HG02973 (cell line): ENCODE measurements around the gene PRSS8.
"Not testable (repeated sequence)": the region's sequence is repeated elsewhere in the genome, so short reads cannot be mapped to it uniquely, and the experiment has no call there.

Experiments used
- ATAC-seq: cut with Tn5 transposase; IDR thresholded peaks from one replicate; pipeline ENCODE4 v1.9.1; 2021; ENCODE audit warnings: moderate library complexity; ENCODE audit not compliant: unreplicated experiment

The PRSS8 gene

DNA sequence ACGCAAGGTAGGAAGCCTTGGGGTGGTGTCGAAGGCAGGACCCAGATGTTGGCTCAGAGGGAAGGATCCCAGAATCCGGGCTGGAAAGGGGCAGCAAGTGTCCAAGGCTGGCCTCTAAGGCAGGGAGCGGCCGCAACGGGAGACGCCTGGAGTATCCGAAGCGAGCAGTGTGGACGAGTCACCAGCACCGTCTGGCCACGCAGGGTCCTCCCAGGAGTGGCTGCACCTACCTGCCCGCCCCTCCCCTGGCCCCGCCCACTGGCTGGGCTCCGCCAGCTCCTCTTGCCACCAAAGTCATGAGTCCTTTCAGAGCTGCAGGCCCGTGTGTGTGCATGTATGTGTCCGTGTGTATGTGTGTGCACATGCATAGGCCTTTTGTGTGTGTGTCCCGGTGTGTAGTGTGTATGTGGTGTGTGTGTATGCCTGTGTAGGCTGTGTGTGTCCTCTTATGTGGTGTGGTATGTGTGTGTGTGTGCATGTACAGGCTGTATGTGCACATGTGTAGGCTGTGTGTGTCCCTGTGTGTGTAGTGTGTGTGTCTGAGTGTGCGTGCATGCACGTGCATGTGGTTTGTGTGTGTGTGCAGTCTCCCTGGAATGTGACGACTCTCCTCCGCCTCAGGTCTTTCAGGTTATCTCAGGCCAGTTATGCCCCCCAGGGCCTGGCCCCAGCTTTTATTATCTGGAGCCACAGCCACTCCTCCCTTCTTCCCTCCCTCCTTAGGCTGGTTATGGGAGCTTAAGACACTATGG is at the start of gene PRSS8:
Gene PRSS8 (minus strand): TSS at position 193 of the 752 bp plus-strand sequence. CDS start 229 bp downstream, outside the sequence.
- ATAC-seq, result no peak

DNA sequence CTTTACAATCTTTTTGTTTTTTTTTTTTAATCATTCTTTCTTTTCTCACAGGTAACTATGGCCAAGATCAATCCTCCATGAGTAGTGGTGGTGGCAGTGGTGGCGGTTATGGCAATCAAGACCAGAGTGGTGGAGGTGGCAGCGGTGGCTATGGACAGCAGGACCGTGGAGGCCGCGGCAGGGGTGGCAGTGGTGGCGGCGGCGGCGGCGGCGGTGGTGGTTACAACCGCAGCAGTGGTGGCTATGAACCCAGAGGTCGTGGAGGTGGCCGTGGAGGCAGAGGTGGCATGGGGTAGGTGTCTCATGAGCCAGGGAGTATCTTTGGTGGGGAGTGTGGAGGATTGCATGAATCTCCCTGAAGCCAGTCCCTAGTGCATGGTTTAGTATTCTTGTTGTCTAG is 49.4 kb upstream of the PRSS8 start:
- no peak for ATAC-seq

DNA sequence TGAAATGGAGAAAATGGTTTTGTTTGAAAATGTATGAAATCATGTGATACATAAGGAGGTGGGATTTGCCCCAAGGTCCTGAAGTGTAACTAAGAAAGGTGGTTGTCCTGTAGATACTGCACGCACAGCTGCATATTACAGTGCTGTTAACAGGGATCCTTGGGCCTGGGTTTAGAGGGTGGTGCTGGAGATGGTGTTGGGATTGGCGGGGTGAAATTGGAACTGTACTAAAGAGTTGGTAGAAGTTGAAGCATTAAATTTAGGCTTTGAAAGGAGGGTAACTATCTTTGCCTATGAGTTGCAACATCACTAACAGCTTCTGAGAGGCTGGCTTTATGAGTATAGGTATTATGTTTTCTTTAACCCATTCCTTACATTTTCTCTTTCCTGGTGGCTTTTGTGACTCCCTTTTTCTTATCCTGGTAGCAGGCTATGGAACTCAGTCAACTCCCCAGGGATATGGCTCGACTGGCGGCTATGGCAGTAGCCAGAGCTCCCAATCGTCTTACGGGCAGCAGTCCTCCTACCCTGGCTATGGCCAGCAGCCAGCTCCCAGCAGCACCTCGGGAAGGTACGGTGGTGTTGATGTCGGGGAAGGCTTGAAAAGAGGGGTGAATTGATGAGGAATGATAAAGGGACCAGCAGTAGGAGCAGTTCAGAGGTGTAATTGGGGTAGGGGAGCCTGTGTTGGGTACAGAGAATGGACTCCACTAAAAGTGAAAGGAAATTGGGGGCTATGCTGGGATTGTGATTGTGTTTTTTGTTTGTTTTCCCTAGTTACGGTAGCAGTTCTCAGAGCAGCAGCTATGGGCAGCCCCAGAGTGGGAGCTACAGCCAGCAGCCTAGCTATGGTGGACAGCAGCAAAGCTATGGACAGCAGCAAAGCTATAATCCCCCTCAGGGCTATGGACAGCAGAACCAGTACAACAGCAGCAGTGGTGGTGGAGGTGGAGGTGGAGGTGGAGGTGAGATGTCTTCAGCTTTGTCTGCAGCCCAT is 48.2 kb upstream of the PRSS8 start:
- ATAC-seq, result no peak

DNA sequence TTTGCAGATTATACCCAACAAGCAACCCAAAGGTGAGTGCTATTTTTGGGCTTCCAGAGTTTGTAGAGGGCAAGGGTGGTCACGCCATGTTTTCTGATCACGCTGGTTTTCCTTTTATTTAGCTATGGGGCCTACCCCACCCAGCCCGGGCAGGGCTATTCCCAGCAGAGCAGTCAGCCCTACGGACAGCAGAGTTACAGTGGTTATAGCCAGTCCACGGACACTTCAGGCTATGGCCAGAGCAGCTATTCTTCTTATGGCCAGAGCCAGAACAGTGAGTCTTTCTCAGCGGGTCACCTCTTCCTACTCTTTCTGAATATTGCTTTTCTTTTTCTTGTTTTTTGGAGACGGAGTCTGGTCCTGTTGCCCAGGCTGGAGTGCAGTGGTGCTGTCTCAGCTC is 46.9 kb upstream of the PRSS8 start:
- no peak for ATAC-seq

DNA sequence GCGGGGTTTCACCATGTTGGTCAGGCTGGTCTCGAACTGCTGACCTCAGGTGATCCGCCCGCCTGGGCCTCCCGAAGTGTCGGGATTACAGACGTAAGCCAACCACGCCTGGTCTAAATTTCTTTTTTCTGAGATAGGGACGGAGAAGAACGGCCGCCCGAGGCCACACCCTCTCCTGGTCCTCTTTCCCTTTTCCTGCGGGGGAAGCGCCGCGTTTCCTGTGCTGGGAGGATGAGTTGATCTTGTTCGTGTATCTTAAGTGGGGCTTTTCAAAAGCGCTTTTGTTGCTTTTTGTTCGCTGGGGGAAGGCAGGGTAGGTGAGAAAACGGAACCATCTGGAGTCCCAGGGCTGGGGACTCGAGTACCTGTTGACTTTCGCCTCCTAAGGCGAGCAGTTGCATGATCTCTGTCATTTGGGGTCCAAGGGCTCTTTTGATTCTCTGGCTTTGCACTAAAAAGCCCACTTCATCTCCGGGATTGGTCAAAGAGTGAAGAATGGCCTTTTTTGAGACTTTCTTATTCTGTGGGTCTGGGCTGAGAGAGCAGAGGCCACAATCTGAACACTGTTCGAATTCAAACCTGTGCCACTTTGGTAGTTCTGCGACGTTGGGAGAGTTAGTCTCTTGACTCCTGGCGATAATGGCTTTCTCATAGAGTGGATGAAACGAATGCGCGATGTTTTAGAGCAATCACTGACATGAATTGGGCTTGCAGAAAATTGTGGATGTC is 45.7 kb upstream of the PRSS8 start:
- no peak for ATAC-seq

DNA sequence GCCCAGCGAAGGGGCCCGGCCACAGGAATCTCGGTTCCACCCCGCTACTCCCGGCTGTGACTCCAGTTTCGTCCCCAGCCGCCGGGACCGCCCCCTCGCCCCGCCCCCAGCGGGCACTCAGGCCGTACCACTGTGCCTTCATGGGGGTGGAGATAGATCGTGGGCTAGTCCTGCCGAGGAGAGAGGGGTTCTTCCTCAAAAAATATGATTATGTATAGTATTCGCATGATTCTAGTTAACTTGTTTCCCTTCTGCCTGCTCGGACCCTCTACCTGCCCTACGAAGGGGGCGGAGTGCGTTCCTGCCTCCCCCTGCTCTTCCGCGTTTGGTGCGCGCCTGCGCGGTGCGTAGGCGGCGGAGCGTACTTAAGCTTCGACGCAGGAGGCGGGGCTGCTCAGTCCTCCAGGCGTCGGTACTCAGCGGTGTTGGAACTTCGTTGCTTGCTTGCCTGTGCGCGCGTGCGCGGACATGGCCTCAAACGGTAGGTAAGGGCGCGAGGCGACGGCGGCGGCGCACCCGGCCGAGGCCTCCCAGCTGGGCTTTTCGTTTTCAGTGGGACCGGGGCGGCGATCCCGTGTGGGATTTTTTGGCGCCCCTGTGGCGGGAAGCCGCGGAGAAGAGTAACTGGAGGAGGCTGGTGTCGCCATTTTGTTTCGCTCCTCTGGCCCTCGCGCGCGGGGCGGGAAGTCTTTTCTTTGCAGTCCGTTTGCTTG is 44.4 kb upstream of the PRSS8 start, which contains the start of gene FUS:
Gene FUS (plus strand): TSS at position 393 of the 713 bp plus-strand sequence. CDS start 76 bp downstream, at position 469.
- peak; percentile 47 for ATAC-seq

DNA sequence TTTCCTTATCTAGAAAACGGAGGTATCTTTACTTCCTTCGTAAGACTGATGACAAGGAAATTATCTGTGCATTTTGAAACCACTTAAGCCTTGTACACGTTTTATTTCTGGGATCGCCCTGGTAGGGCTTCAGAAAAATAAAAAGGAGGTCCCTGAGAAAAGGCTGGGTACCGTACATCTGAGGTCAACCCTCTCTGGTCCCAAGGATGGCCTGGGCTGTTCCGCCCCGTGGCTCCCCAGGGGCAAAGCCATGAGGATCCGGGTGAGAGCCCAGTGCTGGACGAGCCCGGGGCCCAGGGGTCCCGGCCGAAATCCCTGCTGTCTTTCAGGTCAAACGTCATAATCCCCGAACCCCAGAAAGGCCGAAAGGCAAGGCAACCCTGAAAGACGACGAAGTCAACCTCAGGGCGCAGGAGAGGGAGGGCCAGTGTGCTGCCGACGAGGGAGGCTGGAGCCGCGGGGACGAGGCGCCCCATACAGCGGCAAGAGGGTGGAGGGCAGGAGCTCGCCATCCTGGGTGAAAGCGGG is 43.8 kb upstream of the PRSS8 start:
- ATAC-seq, result peak; percentile 4

DNA sequence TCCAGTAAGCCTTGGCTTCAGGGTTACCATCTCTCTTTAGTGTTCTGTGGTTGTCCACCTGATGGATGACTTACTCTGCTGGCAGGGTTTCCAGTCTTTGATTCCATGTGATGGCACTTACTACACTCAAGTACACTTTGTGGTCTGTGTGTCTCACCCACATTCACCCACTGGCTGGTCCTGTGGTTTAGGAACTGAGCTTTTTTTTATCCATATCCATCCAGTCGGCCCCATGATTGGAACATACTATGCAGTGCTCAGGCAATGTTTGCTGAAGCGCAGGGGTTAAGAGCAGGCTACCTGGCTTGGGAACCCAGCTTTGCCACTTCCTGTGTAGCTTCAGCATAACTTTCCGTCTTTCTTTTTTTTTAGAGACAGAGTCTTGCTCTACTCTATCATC is 41.6 kb upstream of the PRSS8 start:
- ATAC-seq, result no peak

DNA sequence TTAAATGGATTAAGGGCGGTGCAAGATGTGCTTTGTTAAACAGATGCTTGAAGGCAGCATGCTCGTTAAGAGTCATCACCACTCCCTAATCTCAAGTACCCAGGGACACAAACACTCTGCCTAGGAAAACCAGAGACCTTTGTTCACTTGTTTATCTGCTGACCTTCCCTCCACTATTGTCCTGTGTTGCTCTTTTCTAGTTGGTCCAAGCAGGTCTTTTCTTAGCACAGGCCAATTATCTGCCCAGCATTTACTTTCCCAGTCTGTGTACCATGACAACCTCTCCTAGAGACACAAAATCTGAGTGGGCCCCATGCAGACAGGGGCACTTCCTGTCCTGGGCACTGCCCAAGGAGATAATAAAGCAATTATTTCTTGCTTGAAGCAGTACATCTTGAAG is 34.5 kb upstream of the PRSS8 start:
- ATAC-seq, result not testable (repeated sequence)

DNA sequence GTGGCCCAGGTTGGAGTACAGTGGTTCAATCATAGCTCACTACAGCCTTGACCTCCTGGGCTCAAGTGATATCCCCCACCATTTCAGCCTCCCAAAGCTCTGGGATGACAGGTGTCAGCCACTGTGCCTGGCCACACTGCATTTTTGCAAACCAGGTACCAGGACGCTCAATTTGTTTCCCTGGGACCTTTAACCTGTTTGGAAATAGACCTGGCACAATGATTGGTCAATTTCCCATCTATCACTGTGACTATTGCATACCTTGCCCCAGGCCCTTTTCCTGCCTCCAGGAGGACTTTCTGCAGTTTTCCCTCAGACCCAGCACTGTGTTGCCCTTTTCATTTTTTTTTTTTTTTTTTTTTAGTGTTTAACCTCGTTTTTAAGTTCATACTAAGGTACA is 33.3 kb upstream of the PRSS8 start:
- ATAC-seq, result no peak

DNA sequence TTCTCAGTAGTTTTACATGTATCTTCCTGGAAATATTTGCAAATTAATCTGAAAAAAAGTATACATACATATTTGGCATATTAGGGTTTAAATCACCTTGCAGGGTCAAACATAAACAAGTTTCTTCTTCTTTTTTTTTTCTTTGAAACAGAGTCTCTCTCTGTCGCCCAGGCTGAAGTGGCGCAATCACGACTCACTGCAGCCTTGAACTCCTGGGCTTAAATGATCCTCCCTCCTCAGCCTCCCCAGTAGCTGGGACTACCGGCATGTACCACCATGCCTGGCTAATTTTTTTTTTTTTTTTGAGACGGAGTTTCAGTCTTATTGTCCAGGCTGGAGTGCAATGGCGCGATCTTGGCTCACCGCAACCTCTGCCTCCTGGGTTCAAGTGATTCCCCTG is 31.8 kb upstream of the PRSS8 start:
- ATAC-seq, result no peak

DNA sequence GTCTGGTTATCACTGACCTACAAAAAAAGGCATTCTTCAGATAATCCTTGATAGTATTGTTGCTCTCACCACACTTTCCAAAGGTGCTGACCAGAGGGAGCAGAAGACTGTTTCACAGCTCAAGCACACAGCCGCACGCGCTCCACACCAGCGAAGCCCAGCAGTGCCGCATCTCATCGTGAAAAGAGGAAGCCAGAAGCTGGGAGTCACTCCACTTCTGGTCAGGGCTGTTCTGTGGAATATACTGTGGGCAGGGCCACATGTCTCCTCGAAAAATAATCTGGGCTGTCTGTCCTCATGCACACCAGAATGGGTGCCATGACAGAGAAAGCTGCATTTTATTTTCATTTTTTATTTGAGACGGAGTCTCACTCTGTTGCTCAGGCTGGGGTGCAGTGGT is 21.6 kb upstream of the PRSS8 start:
- no peak for ATAC-seq

DNA sequence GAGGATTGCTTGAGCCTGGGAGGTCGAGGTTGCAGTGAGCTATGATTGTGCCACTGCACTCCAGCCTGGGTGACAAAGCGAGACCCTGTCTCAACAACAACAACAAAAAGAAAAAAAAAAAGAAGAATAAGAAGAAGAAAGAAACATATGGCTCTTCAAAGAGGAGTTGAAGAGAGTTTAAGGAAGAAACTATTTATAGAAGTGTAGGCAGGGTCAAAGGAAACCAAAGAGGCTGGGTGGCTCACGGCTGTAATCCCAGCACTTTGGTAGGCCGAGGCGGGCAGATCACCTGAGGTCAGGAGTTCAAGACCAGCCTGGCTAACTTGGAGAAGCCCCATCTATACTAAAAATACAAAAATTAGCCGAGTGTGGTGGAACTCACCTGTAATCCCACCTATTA is 15.4 kb upstream of the PRSS8 start:
- ATAC-seq, result not testable (repeated sequence)

DNA sequence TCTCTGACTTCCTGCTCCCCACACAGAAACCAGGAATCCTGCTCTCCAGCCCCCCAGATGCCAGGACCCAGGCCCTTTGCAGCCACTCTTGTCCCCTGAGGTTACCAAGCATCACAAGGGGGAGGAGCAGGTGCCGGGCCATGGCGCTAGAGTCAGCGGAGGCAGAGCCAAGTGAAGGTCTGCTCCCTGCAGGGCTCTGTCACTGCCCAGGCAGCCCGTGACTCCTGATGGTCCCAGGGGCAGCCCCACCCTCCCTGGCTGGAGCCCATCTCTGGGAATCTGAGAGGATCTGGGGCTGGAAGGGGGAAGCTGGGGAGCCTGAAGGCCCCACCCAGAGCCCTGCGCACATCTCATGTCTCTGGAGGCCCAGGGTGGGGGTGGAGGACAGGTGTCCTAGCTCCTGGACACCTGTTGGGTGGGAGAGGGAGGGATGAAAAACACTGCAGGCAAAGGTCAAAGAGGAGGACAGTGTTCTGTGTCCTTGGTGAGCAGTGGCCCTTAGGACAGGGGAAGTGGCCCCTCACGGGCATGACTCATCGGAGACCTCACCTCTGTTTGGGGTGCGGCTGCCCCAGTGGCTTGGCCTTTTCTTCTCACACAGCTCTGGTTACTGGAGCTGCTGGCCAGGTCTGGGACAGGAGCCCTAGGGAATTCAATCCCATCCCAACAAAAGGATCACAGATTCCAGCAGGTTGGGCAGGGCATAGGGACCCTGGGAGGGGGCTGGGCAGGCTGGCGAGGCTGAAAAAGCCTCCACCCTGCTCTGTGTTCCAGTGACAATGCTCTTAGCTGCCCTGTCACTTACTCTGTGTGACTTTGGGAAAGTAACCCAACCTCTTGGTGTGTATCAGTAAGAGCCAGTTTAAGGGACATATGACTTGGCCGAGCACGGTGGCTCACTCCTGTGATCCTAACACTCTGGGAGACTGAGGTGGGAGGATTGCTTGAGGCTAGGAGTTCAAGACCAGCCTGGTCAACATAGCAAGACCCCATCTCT is 14.7 kb upstream of the PRSS8 start, which contains the start of gene PRSS36:
Gene PRSS36 (minus strand): TSS at position 173 of the 997 bp plus-strand sequence. CDS start 31 bp downstream, at position 142.
- no peak for ATAC-seq

DNA sequence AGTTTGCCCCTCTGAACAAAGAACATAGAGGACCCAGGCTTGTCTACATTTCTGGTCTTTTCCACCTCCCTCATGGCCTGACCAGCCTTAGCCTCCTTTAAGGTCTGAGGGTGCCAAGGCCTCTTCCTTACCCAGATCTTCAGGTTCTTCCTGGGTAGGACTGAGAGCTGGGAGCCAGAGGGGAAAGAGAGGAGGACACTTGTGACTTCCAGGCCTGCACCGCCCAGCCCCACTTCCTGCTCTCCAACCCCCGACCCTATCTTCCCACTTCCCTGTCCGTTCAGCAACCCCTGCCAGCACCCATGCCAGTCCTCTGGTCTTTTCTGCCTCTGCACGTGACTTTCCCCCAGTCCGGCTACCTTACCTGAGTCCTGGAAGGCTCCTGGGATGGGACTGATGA is 13.8 kb upstream of the PRSS8 start:
- no peak for ATAC-seq

DNA sequence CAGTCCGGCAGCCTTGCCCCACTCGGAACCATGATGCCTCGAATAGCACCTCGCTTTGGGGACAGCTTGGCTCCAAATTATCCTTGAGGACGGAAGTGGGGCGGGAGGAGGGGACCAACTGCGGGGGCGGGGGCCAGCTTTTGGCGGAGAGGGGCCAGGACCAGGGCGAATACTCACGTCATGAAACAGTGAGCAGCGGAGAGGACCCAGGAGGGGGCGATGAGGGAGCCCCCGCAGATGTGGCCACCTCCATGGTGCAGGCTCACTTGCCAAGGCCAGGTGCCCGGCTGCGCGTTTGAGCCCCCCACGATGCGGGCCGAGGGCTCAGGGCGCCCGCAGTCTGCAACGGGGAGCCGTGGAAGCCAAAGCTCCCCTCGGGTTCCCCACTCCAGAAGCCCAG is 13.4 kb upstream of the PRSS8 start:
- no peak for ATAC-seq

DNA sequence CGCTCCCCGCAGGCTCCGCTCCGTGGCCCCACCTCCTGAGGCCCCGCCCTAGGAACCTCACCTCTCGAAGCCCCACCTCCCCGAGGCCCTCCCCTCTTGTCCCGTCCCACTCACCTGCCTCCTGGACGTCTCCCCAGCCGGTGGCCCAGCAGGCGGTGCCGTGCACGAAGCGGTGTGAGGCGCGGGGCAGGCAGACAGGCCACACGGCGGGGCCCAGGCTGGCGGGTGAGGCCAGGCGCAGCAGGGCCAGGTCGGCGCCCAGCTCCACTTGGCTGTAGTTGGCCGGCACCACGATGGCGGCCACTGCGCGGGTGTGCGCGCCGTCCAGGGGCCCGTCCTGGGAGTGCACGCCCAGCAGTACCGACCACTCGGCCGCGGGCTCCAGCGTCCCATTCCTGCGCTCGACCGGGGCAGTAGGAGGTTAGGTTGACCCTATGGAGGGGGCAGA is 12.8 kb upstream of the PRSS8 start:
- ATAC-seq, result no peak

DNA sequence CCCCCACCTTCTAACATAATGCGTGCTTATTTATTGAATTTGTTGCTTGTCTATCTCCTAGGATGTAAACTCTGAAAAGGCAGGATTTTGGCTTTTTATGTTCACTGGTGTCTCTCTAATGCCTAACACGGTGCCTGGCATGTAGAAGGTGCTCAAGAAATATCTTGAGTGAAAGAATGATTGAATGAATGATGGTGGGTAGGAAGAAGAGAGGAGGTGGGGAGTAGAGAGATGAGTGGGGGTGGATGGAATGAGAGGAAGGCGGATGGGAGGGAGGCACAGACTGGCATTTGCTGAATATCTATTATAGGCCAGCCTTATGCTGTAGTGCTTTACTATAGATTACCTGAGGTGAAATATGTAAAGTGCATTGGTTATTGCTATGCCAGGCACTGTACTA is 12.0 kb upstream of the PRSS8 start:
- ATAC-seq, result no peak
